ENCODE data around the gene SEPHS1. TPM values are rescaled to one million over a fixed set of nuclear protein-coding genes. Genes with fewer than 3 reads are reported as not detected.

The SEPHS1 gene
- total and polyA plus RNA-seq, 2 of the 8 experiments (the other 6 are each of a cell fraction or from before 2014, with no cell fraction given) = 270 to 683 TPM

GRCh38 chr10:13315361-13315760 lies 32.7 kb downstream of the SEPHS1 start:
- no peak overlapping the region for H3K4me2 ChIP-seq (ENCODE audit: insufficient read depth in 1 of 2, low read depth in 2 of 2, low read length in 2 of 2)
- no peak overlapping the region for H4K91ac ChIP-seq (replicated peaks; ENCODE audit: insufficient read length, low read length)
- H3K9me3 ChIP-seq (ENCODE audit: insufficient read depth in 2 of 2, low read depth in 1 of 2, low read length in 1 of 2) = no peaks in the 10 kb centered on the region
- no peak overlapping the region for H3K14ac ChIP-seq (ENCODE audit: insufficient read length)
- H2BK120ac ChIP-seq (replicated peaks; ENCODE audit: low read depth, low read length) = no peak overlapping the region
- H4K20me1 ChIP-seq (replicated peaks in 1 of 2; ENCODE audit: control insufficient read depth in 1 of 2, insufficient read depth in 2 of 2, low read length in 2 of 2) = peaks cover 0 to 1% of the 10 kb centered on the region in 2 experiments
- H2BK5ac ChIP-seq (ENCODE audit: low read depth, low read length) = no peak overlapping the region
- no peaks in the 10 kb centered on the region for H3K27me3 ChIP-seq (replicated peaks in 1 of 4; ENCODE audit: control insufficient read depth in 3 of 4, extremely low read depth in 1 of 4, insufficient read depth in 3 of 4, low read length in 3 of 4)
- no peaks in the 10 kb centered on the region for H3K79me1 ChIP-seq (ENCODE audit: low read depth, low read length)
- H3K23ac ChIP-seq (ENCODE audit: insufficient read length) = no peak overlapping the region
- no peaks in the 10 kb centered on the region for H3K23me2 ChIP-seq (ENCODE audit: low read depth, low read length)
- no peak for FAIRE-seq
- peaks cover 8 to 13% (median 10%) of the 10 kb centered on the region in 4 experiments; a peak in 7 of 8 replicates for H3K36me3 ChIP-seq (ENCODE audit: control insufficient read depth in 2 of 4, insufficient read depth in 4 of 4, low read length in 3 of 4)
- ChIA-PET CTCF (ENCODE audit: partially characterized antibody) (interaction anchor here (1.2 to 2.4 kb wide), 3 partner anchors 13 to 149 kb away, joined by 4 to 9 read pairs (median 7); no protein-coding TSS in a partner anchor), POLR2A (ENCODE audit: partially characterized antibody) (interaction anchor here (1.5 to 5.6 kb wide), 5 partner anchors 9 to 35 kb away, joined by 3 to 65 read pairs (median 16); partner anchors contain the start of genes PHYH and SEPHS1)
- H4K8ac ChIP-seq (ENCODE audit: extremely low read depth, insufficient read depth, low read length) = no peak overlapping the region
- no peak overlapping the region for H2AFZ ChIP-seq (ENCODE audit: low read length)
- H3K27ac ChIP-seq (ENCODE audit: low read depth, low read length) = no peak overlapping the region
- no peak overlapping the region for H3K56ac ChIP-seq (replicated peaks; ENCODE audit: insufficient read length, low read depth, low read length)
- peaks cover 0 to 2% (median 0%) of the 10 kb centered on the region in 4 experiments; a peak in 1 of 7 replicates for H3K4me1 ChIP-seq (replicated peaks in 1 of 4; ENCODE audit: control insufficient read depth in 3 of 4, insufficient read depth in 4 of 4, low read length in 3 of 4)
- no peak overlapping the region for H2AK5ac ChIP-seq (ENCODE audit: low read depth, low read length)
- no peaks in the 10 kb centered on the region for H3K79me2 ChIP-seq (ENCODE audit: control insufficient read depth in 1 of 2, insufficient read depth in 2 of 2, low read length in 2 of 2)
- H3K18ac ChIP-seq (ENCODE audit: extremely low read depth, low read length) = no peak overlapping the region
- no peak overlapping the region for H2BK20ac ChIP-seq (ENCODE audit: low read length)
- no peak overlapping the region for H3K4me3 ChIP-seq (ENCODE audit: extremely low read depth in 1 of 4, insufficient read depth in 2 of 4, low read depth in 3 of 4, low read length in 4 of 4)
- DNase-seq (ENCODE audit: low read depth in 1 of 2, low spot score in 2 of 2) = no peak
- no peak overlapping the region for H4K5ac ChIP-seq (ENCODE audit: insufficient read length, low read depth, low read length)
- H2BK12ac ChIP-seq (ENCODE audit: low read depth, low read length) = no peak overlapping the region
- no peak overlapping the region for H2BK15ac ChIP-seq (ENCODE audit: low read length)
- no peak overlapping the region for H3K4ac ChIP-seq (replicated peaks; ENCODE audit: insufficient read length, low read depth, low read length)
- no peak overlapping the region for H3K9ac ChIP-seq (replicated peaks in 1 of 4; ENCODE audit: extremely low read depth in 1 of 4, low read depth in 3 of 4, low read length in 3 of 4)
- TF ChIP-seq BCL11A (IDR thresholded peaks at IDR 0.05; ENCODE audit: low read depth in 2 of 2, low read length in 2 of 2) = no peak

Measured in H1 (cell line).